KOPT-K1 (cell line): ENCODE data around the gene RNF5.
"Not testable (repeated sequence)": the region's sequence is repeated elsewhere in the genome, so short reads cannot be mapped to it uniquely, and the experiment has no call there.

Source experiments
- H3K27ac ChIP-seq: fragments of 200-600 bp; sonication (generic); 2 replicates; pipeline ENCODE4 v1.5.1; 2016; ENCODE audit warnings: antibody characterized with exemption, mild to moderate bottlenecking, low read depth, low read length; ENCODE audit not compliant: poor library complexity, severe bottlenecking
- H3K36me3 ChIP-seq: fragments of 200-600 bp; sonication (generic); 2 replicates; pipeline ENCODE4 v1.5.1; 2017; ENCODE audit warnings: antibody characterized with exemption, mild to moderate bottlenecking, low read length, moderate library complexity; ENCODE audit not compliant: insufficient read depth
- H3K9me3 ChIP-seq: fragments of 200-600 bp; sonication (generic); 2 replicates; pipeline ENCODE4 v1.5.1; 2017; ENCODE audit warnings: antibody characterized with exemption, low read length, mild to moderate bottlenecking; ENCODE audit not compliant: insufficient read depth, poor library complexity, severe bottlenecking

The RNF5 gene

GRCh38 chr6:32188381-32189068 lies 10.3 kb downstream of the RNF5 start:
- no peaks in the 10 kb centered on the region for H3K9me3 ChIP-seq
- peak overlapping the region; percentile 98 for H3K27ac ChIP-seq
- H3K36me3 ChIP-seq = peaks cover 39% of the 10 kb centered on the region

GRCh38 chr6:32189069-32189741 lies 11.0 kb downstream of the RNF5 start:
- H3K36me3 ChIP-seq = peaks cover 32% of the 10 kb centered on the region
- peak overlapping the region; percentile 98 for H3K27ac ChIP-seq
- H3K9me3 ChIP-seq = no peaks in the 10 kb centered on the region

- Histone ChIP-seq H3K36me3 (peaks cover 29% of the 10 kb centered on the region), H3K27ac (peak overlapping the region; percentile 98), H3K9me3 (no peaks in the 10 kb centered on the region)
These were observed 11.5 kb downstream of the RNF5 start for GRCh38 chr6:32189742-32190053.

GRCh38 chr6:32190054-32190851 lies 12.0 kb downstream of the RNF5 start, which contains the start of gene PBX2:
PBX2 (minus strand) TSS chr6:32190202; CDS start chr6:32189915, 287 bp downstream.
- Histone ChIP-seq H3K36me3 (peaks cover 29% of the 10 kb centered on the region), H3K9me3 (no peaks in the 10 kb centered on the region), H3K27ac (peak within 1 kb of the TSS; percentile 98)

GRCh38 chr6:32190911-32191677 lies 12.9 kb downstream of the RNF5 start:
- Histone ChIP-seq H3K9me3 (no peaks in the 10 kb centered on the region), H3K36me3 (peaks cover 22% of the 10 kb centered on the region), H3K27ac (peak overlapping the region; percentile 98)

- peaks cover 14% of the 10 kb centered on the region for H3K36me3 ChIP-seq
- H3K27ac ChIP-seq = peak overlapping the region; percentile 98
- H3K9me3 ChIP-seq = no peaks in the 10 kb centered on the region
These were observed 13.7 kb downstream of the RNF5 start for GRCh38 chr6:32191696-32192607.

GRCh38 chr6:32192608-32193039 lies 14.4 kb downstream of the RNF5 start, which contains the start of gene GPSM3:
GPSM3 (minus strand) TSS chr6:32192643; CDS start chr6:32192513, 130 bp downstream.
- Histone ChIP-seq H3K9me3 (no peaks in the 10 kb centered on the region), H3K27ac (peak within 1 kb of the TSS; percentile 98), H3K36me3 (peaks cover 7% of the 10 kb centered on the region)

GRCh38 chr6:32193096-32193495 lies 14.9 kb downstream of the RNF5 start:
- H3K36me3 ChIP-seq = not testable (repeated sequence)

GRCh38 chr6:32194388-32194787 lies 16.2 kb downstream of the RNF5 start:
- no peaks in the 10 kb centered on the region for H3K36me3 ChIP-seq
- no peaks in the 10 kb centered on the region for H3K9me3 ChIP-seq
- H3K27ac ChIP-seq = peak overlapping the region; percentile 98

More at GRCh38 chr6:32193096-32193495, 14.9 kb downstream of the RNF5 start:
- peak overlapping the region; percentile 98 for H3K27ac ChIP-seq
- H3K9me3 ChIP-seq = not testable (repeated sequence)

GRCh38 chr6:32194825-32195651 lies 16.8 kb downstream of the RNF5 start:
- peak overlapping the region; percentile 98 for H3K27ac ChIP-seq
- H3K36me3 ChIP-seq = no peaks in the 10 kb centered on the region
- H3K9me3 ChIP-seq = no peaks in the 10 kb centered on the region

GRCh38 chr6:32195652-32195901 lies 17.4 kb downstream of the RNF5 start:
- no peaks in the 10 kb centered on the region for H3K36me3 ChIP-seq
- peak overlapping the region; percentile 98 for H3K27ac ChIP-seq
- no peaks in the 10 kb centered on the region for H3K9me3 ChIP-seq

GRCh38 chr6:32195902-32196681 lies 17.9 kb downstream of the RNF5 start:
- Histone ChIP-seq H3K36me3 (no peaks in the 10 kb centered on the region), H3K9me3 (no peaks in the 10 kb centered on the region), H3K27ac (peak overlapping the region; percentile 98)
